Panc1 (cell line): ENCODE measurements around the gene ERC2. TPM values are rescaled to one million over a fixed set of nuclear protein-coding genes. Genes with fewer than 3 reads are reported as not detected.

Source experiments
- ATAC-seq: fragments of 200-7000 bp; cut with Tn5 transposase; 2 replicates; pipeline ENCODE4 v1.9.1; 2020; ENCODE audit warnings: mild to moderate bottlenecking, moderate library complexity
- BruUV-seq: library from RNA; stranded (reverse); fragments of 400-500 nt; replicated peaks from 2 replicates; lab custom pipeline; 2021; lab: Mats Ljungman, UMichigan
- CTCF ChIA-PET: fragments of 300-600 bp; sonication (Branson Sonifier 250); formaldehyde crosslinking; loops from one replicate; lab custom pipeline; 2022; ENCODE audit warnings: antibody characterized with exemption; lab: Charles Lee
- POLR2A ChIA-PET: fragments of 300-600 bp; sonication (Branson Sonifier 250); formaldehyde crosslinking; loops from one replicate; lab custom pipeline; 2022; ENCODE audit warnings: antibody characterized with exemption; lab: Charles Lee
- DNase-seq: peaks from one replicate; pipeline ENCODE4 v3.0.0-alpha.2; 2010; ENCODE audit warnings: low read depth, low spot score
- H3K27ac ChIP-seq: 2 replicates; pipeline ENCODE4 v1.5.1; 2011; ENCODE audit warnings: mild to moderate bottlenecking, low read length, inconsistent platforms
- H3K27me3 ChIP-seq: fragments of 200-500 bp; sonication (Bioruptor generic); 2 replicates; pipeline ENCODE4 v1.6.0; 2014; ENCODE audit warnings: low read length, inconsistent platforms; ENCODE audit not compliant: control insufficient read depth, insufficient read depth
- H3K36me3 ChIP-seq: fragments of 200-500 bp; sonication (Bioruptor generic); 2 replicates; pipeline ENCODE4 v1.5.1; 2014; ENCODE audit warnings: inconsistent platforms, mild to moderate bottlenecking, low read length, moderate library complexity; ENCODE audit not compliant: control insufficient read depth, insufficient read depth
- H3K4me1 ChIP-seq: 2 replicates; pipeline ENCODE4 v1.5.1; 2011; ENCODE audit warnings: inconsistent platforms, mild to moderate bottlenecking, low read length, moderate library complexity; ENCODE audit not compliant: control insufficient read depth, insufficient read depth
- H3K4me3 ChIP-seq, 2 experiments: 2 replicates each; pipeline ENCODE4 v1.5.1; 2011 to 2012; ENCODE audit warnings: low read depth in 2 of 2, low read length in 2 of 2, mild to moderate bottlenecking in 2 of 2, inconsistent platforms in 1 of 2, moderate library complexity in 1 of 2
- H3K9me3 ChIP-seq: fragments of 200-500 bp; sonication (Bioruptor generic); 2 replicates; pipeline ENCODE4 v1.5.1; 2014; ENCODE audit warnings: low read depth, mild to moderate bottlenecking, inconsistent platforms, low read length, moderate library complexity; ENCODE audit not compliant: control insufficient read depth, insufficient read depth
- CTCF ChIP-seq: fragments of 450-650 bp; IDR thresholded peaks from 2 replicates; pipeline ENCODE4 v1.5.1; 2017; ENCODE audit warnings: mild to moderate bottlenecking
- POLR2AphosphoS5 ChIP-seq: IDR thresholded peaks from 2 replicates; pipeline ENCODE4 v1.6.1; 2012; ENCODE audit warnings: mild to moderate bottlenecking, low read depth, low read length, moderate library complexity
- REST ChIP-seq, 2 experiments: IDR thresholded peaks; 2 replicates each; pipeline ENCODE4 v1.6.1; 2011 to 2012; ENCODE audit warnings: low read depth in 2 of 2, control low read depth in 1 of 2, low read length in 1 of 2, mild to moderate bottlenecking in 1 of 2, moderate library complexity in 1 of 2; ENCODE audit not compliant: insufficient read depth in 1 of 2
- SIN3A ChIP-seq: IDR thresholded peaks from 2 replicates; pipeline ENCODE4 v1.6.1; 2012; ENCODE audit warnings: low read depth, mild to moderate bottlenecking, low read length, moderate library complexity, borderline replicate concordance; ENCODE audit not compliant: insufficient read depth
- TCF7L2 ChIP-seq: IDR thresholded peaks from 2 replicates; pipeline ENCODE4 v1.6.1; 2011; ENCODE audit warnings: mild to moderate bottlenecking, low read depth, low read length, inconsistent platforms
- in situ Hi-C: cut with HindIII; loops from 2 replicates; pipeline ENCODE4 v1.10.0; 2016; ENCODE audit warnings: low sequenced_read_pairs, low pct_unique_long_range_greater_than_20kb
- intact Hi-C: fragments of 100-400 bp; cut with micrococcal nuclease; formaldehyde crosslinking; loops from one replicate; pipeline ENCODE4 v1.10.0; 2022; ENCODE audit not compliant: unreplicated experiment
- total RNA-seq: library from RNA; stranded (reverse); gene quantifications from one replicate; pipeline ENCODE4 v1.2.1, GENCODE V29; 2021; ENCODE audit not compliant: unreplicated experiment

The ERC2 gene
- total RNA-seq, 1 experiment from 2014 or later: 0.33 TPM

GRCh38 chr3:55876560-55876959 is 591.7 kb downstream of the ERC2 start:
- H3K4me3 ChIP-seq: no peak overlapping the region
- no peaks in the 10 kb centered on the region for H3K4me1 ChIP-seq
- H3K9me3 ChIP-seq: no peaks in the 10 kb centered on the region
- in situ Hi-C loops: no loop called here
- TF ChIP-seq REST (IDR thresholded peaks at IDR 0.05; ENCODE audit: insufficient read depth in 1 of 2, low read depth in 2 of 2, low read length in 1 of 2) (no peak), CTCF (no peak), SIN3A (no peak), TCF7L2 (no peak), POLR2AphosphoS5 (no peak)
- no peak for ATAC-seq
- BruUV-seq: no TSS peak
- H3K27me3 ChIP-seq: no peaks in the 10 kb centered on the region
- ChIA-PET CTCF (no interaction called here), POLR2A (no interaction called here)
- no peaks in the 10 kb centered on the region for H3K36me3 ChIP-seq
- no peak overlapping the region for H3K27ac ChIP-seq
- DNase-seq: no peak
- intact Hi-C loops: no loop called here

GRCh38 chr3:55875113-55875512 is 593.2 kb downstream of the ERC2 start:
- ChIA-PET CTCF (no interaction called here), POLR2A (no interaction called here)
- H3K9me3 ChIP-seq: no peaks in the 10 kb centered on the region
- H3K4me3 ChIP-seq: no peak overlapping the region
- DNase-seq: no peak
- intact Hi-C loops: no loop called here
- no peak for ATAC-seq
- BruUV-seq: no TSS peak
- H3K36me3 ChIP-seq: no peaks in the 10 kb centered on the region
- in situ Hi-C loops: no loop called here
- H3K27ac ChIP-seq: no peak overlapping the region
- no peaks in the 10 kb centered on the region for H3K27me3 ChIP-seq
- H3K4me1 ChIP-seq: no peaks in the 10 kb centered on the region
- no peak for TF ChIP-seq REST (IDR thresholded peaks at IDR 0.05; ENCODE audit: insufficient read depth in 1 of 2, low read depth in 2 of 2, low read length in 1 of 2)
- TF ChIP-seq TCF7L2: no peak
- no peak for TF ChIP-seq CTCF
- TF ChIP-seq SIN3A: no peak
- no peak for TF ChIP-seq POLR2AphosphoS5
